GM12872 (cell line): Measurements from ENCODE around the gene CLASP1.

Source experiments
- CTCF ChIP-seq: IDR thresholded peaks from 3 replicates; pipeline ENCODE4 v1.5.1; 2011; ENCODE audit warnings: low read depth, mild to moderate bottlenecking, low read length, moderate library complexity; ENCODE audit not compliant: insufficient read depth

The CLASP1 gene

GRCh38 chr2:121436918-121437317 lies 212.3 kb downstream of the CLASP1 start:
- no peak for TF ChIP-seq CTCF

GRCh38 chr2:121435790-121436189 lies 213.5 kb downstream of the CLASP1 start:
- TF ChIP-seq CTCF: no peak

- TF ChIP-seq CTCF: no peak
These were observed 218.0 kb downstream of the CLASP1 start for GRCh38 chr2:121431214-121431613.

- TF ChIP-seq CTCF: no peak
These were observed 219.2 kb downstream of the CLASP1 start for GRCh38 chr2:121429927-121430520.

- no peak for TF ChIP-seq CTCF
These were observed 220.0 kb downstream of the CLASP1 start for GRCh38 chr2:121429119-121429903.

GRCh38 chr2:121427187-121427689 lies 222.0 kb downstream of the CLASP1 start:
- no peak for TF ChIP-seq CTCF

- no peak for TF ChIP-seq CTCF
These were observed 228.8 kb downstream of the CLASP1 start for GRCh38 chr2:121420486-121420885.
